PC-9 (cell line): ENCODE measurements around the gene CLASP1. TPM values are rescaled to one million over a fixed set of nuclear protein-coding genes. Genes with fewer than 3 reads are reported as not detected.
"Not testable (repeated sequence)": the region's sequence is repeated elsewhere in the genome, so short reads cannot be mapped to it uniquely, and the experiment has no call there.

Experiments
- BruUV-seq: library from RNA; stranded (reverse); fragments of 400-500 nt; replicated peaks from 2 replicates; lab custom pipeline; 2021; lab: Mats Ljungman, UMichigan
- CTCF ChIA-PET: fragments of 300-600 bp; sonication (Branson Sonifier 250); formaldehyde crosslinking; loops from one replicate; lab custom pipeline; 2022; ENCODE audit warnings: antibody characterized with exemption; lab: Charles Lee
- POLR2A ChIA-PET: fragments of 300-600 bp; sonication (Branson Sonifier 250); formaldehyde crosslinking; loops from one replicate; lab custom pipeline; 2022; ENCODE audit warnings: antibody characterized with exemption; ENCODE audit not compliant: unreplicated experiment; lab: Charles Lee
- DNase-seq, 2 experiments: peaks; one replicate each; pipeline versions ENCODE4 v3.0.0 to v3.0.0-alpha.2; 2015 to 2022; ENCODE audit warnings: mixed read lengths in 1 of 2
- H2AFZ ChIP-seq: fragments of 200-600 bp; sonication (generic); 2 replicates; pipeline ENCODE4 v1.8.1; 2017; ENCODE audit warnings: antibody characterized with exemption
- H3F3A ChIP-seq: fragments of 200-600 bp; sonication (generic); 2 replicates; pipeline ENCODE4 v1.8.1; 2017; ENCODE audit warnings: antibody characterized with exemption, mild to moderate bottlenecking, low read depth; ENCODE audit not compliant: insufficient read depth
- H3K27ac ChIP-seq: fragments of 200-600 bp; sonication (generic); 2 replicates; pipeline ENCODE4 v1.6.1; 2016; ENCODE audit warnings: mixed run types
- H3K27me3 ChIP-seq: fragments of 200-600 bp; sonication (generic); 2 replicates; pipeline ENCODE4 v1.6.1; 2016; ENCODE audit warnings: low read depth, mixed run types; ENCODE audit not compliant: insufficient read depth
- H3K36me3 ChIP-seq: fragments of 200-600 bp; sonication (generic); 2 replicates; pipeline ENCODE4 v1.6.1; 2016; ENCODE audit warnings: low read depth, mixed run types
- H3K4me1 ChIP-seq: fragments of 200-600 bp; sonication (generic); replicated peaks from 2 replicates; pipeline ENCODE4 v1.6.1; 2016; ENCODE audit warnings: mixed run types; ENCODE audit not compliant: insufficient read depth
- H3K4me2 ChIP-seq: fragments of 200-600 bp; sonication (generic); 2 replicates; pipeline ENCODE4 v1.6.1; 2017; ENCODE audit warnings: mixed run types
- H3K4me3 ChIP-seq: fragments of 200-600 bp; sonication (generic); 2 replicates; pipeline ENCODE4 v1.6.1; 2016; ENCODE audit warnings: mixed run types
- H3K79me2 ChIP-seq: fragments of 200-600 bp; sonication (generic); 2 replicates; pipeline ENCODE4 v1.6.1; 2017; ENCODE audit warnings: low read depth, mixed run types
- H3K9me2 ChIP-seq: fragments of 200-600 bp; sonication (generic); 2 replicates; pipeline ENCODE4 v1.8.1; 2017; ENCODE audit warnings: mild to moderate bottlenecking; ENCODE audit not compliant: insufficient read depth
- H3K9me3 ChIP-seq: fragments of 200-600 bp; sonication (generic); 2 replicates; pipeline ENCODE4 v1.8.1; 2016; ENCODE audit warnings: low read depth; ENCODE audit not compliant: insufficient read depth
- H4K20me1 ChIP-seq: fragments of 200-600 bp; sonication (generic); 2 replicates; pipeline ENCODE4 v1.8.1; 2017; ENCODE audit not compliant: insufficient read depth
- CTCF ChIP-seq: fragments of 200-600 bp; sonication (generic); conservative IDR thresholded peaks from 2 replicates; pipeline ENCODE4 v1.6.1; 2017; ENCODE audit warnings: mixed run types, antibody characterized with exemption, mild to moderate bottlenecking, moderate library complexity
- EZH2 ChIP-seq: fragments of 200-600 bp; sonication (generic); IDR thresholded peaks from 2 replicates; pipeline ENCODE4 v1.8.0; 2017; ENCODE audit warnings: antibody characterized with exemption, low read depth
- intact Hi-C: fragments of 100-400 bp; cut with micrococcal nuclease; formaldehyde crosslinking; loops from one replicate; pipeline ENCODE4 v1.10.0; 2022; ENCODE audit not compliant: unreplicated experiment
- total RNA-seq: library from RNA; stranded (reverse); gene quantifications from 2 replicates; pipeline ENCODE4 v1.2.3, GENCODE V29; 2021

The CLASP1 gene
- total RNA-seq, 1 experiment from 2014 or later = 61.8 TPM

- TF ChIP-seq EZH2 (no peak), CTCF (no peak)
- H3F3A ChIP-seq = no peaks in the 10 kb centered on the region
- intact Hi-C loops = no loop called here
- H3K4me2 ChIP-seq = no peak overlapping the region
- no peaks in the 10 kb centered on the region for H3K36me3 ChIP-seq
- H2AFZ ChIP-seq = no peak overlapping the region
- CTCF ChIA-PET = no interaction called here
- no peak overlapping the region for H3K4me3 ChIP-seq
- no peaks in the 10 kb centered on the region for H4K20me1 ChIP-seq
- H3K27me3 ChIP-seq = no peaks in the 10 kb centered on the region
- no TSS peak for BruUV-seq
- no peaks in the 10 kb centered on the region for H3K9me3 ChIP-seq
- H3K27ac ChIP-seq = no peak overlapping the region
- POLR2A ChIA-PET = no interaction called here
- DNase-seq = no peak
- H3K9me2 ChIP-seq = no peaks in the 10 kb centered on the region
- peaks cover 18% of the 10 kb centered on the region for H3K4me1 ChIP-seq
- no peaks in the 10 kb centered on the region for H3K79me2 ChIP-seq
Measured at GRCh38 chr2:121307048-121307447, 342.2 kb downstream of the CLASP1 start.

- TF ChIP-seq CTCF (no peak), EZH2 (no peak)
- no TSS peak for BruUV-seq
- no peak overlapping the region for H3K4me2 ChIP-seq
- intact Hi-C loops = no loop called here
- no peaks in the 10 kb centered on the region for H3K79me2 ChIP-seq
- peaks cover 16% of the 10 kb centered on the region for H3K4me1 ChIP-seq
- H4K20me1 ChIP-seq = no peaks in the 10 kb centered on the region
- no peaks in the 10 kb centered on the region for H3F3A ChIP-seq
- no peak overlapping the region for H2AFZ ChIP-seq
- no peaks in the 10 kb centered on the region for H3K27me3 ChIP-seq
- H3K27ac ChIP-seq = no peak overlapping the region
- ChIA-PET POLR2A (no interaction called here), CTCF (no interaction called here)
- no peaks in the 10 kb centered on the region for H3K9me2 ChIP-seq
- no peak for DNase-seq
- H3K36me3 ChIP-seq = no peaks in the 10 kb centered on the region
- H3K4me3 ChIP-seq = no peak overlapping the region
- H3K9me3 ChIP-seq = no peaks in the 10 kb centered on the region
Measured at GRCh38 chr2:121304941-121305340, 344.3 kb downstream of the CLASP1 start.

DNA sequence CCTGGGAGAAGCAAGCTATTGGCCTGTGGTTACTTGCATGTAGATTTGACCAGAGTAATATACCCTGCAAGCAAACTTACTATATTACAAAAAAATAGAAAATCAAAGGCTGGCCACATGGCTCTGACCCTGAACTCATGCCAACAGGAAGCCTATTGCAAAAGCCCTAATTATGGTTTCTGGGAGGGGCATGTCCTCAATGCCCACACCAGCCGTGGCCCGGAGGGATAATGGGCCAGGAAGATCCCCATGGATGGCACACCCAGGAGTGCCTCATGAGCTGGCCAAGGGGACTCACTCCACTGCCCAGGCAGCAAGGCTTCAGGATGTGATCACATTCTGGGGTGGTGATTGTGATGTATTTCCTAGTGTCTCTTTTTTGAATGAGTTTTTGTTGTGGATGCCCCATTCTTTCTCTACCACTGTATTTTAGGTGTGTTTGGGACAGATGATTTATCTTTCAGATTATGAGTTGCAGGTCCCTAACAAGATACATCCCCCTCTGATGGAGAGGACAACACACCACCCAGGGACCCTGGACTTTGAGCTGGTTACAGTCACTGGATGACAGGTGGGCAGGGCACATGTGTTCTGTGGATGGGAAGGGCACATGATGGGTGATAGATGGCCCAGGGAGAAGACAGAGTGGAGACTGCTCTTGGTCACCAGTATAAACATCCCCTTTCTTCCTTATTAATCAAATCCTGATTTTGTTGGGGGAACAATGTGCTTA, 345.6 kb downstream of the CLASP1 start:
- ChIA-PET CTCF (no interaction called here), POLR2A (no interaction called here)
- no TSS peak for BruUV-seq
- Histone ChIP-seq H2AFZ (no peak overlapping the region), H3K9me3 (no peaks in the 10 kb centered on the region), H4K20me1 (no peaks in the 10 kb centered on the region), H3F3A (no peaks in the 10 kb centered on the region), H3K4me3 (no peak overlapping the region), H3K9me2 (no peaks in the 10 kb centered on the region), H3K79me2 (no peaks in the 10 kb centered on the region), H3K4me2 (peak overlapping the region; percentile 18; the same call in 1 of the 2 replicates), H3K27ac (no peak overlapping the region), H3K36me3 (no peaks in the 10 kb centered on the region), H3K27me3 (no peaks in the 10 kb centered on the region), H3K4me1 (peaks cover 9% of the 10 kb centered on the region)
- intact Hi-C loops = no loop called here
- no peak for TF ChIP-seq CTCF
- DNase-seq = no peak

DNA sequence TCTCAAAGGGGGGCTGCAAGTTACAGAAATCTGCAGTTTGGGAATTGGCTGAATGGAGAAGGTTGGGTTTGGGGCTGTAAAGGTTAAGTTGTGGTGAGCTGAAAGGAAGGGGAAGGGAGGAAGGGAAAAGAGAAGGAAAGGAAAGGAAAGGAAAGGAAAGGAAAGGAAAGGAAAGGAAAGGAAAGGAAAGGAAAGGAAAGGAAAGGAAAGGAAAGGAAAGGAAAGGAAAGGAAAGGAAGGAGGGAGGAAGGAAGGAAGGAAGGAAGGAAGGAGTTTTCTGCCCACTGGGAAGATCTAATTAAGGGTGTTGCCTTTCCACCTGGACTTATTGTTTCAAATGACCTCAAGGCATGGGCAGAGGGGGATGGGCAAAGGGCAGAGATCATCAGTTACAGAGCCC, 348.1 kb downstream of the CLASP1 start:
- CTCF ChIA-PET, POLR2A ChIA-PET: not testable (repeated sequence)

More for the DNA sequence above, 348.1 kb downstream of the CLASP1 start:
- intact Hi-C loops, H3K4me1 ChIP-seq, H3K4me3 ChIP-seq, H2AFZ ChIP-seq, H4K20me1 ChIP-seq, H3K4me2 ChIP-seq, H3K27ac ChIP-seq, H3F3A ChIP-seq, H3K79me2 ChIP-seq, H3K27me3 ChIP-seq, BruUV-seq, H3K9me2 ChIP-seq, DNase-seq, H3K36me3 ChIP-seq, H3K9me3 ChIP-seq: not testable (repeated sequence)
